Stimulated activated naive CD4-positive, alpha-beta T cell (primary cell): ENCODE data around the gene GYPE.
"Not testable (repeated sequence)": the region's sequence is repeated elsewhere in the genome, so short reads cannot be mapped to it uniquely, and the experiment has no call there.

Experiments used
- DNase-seq, 6 experiments: peaks; one replicate each; lab custom pipeline; 2025; lab: John Stamatoyannopoulos, UW

GYPE gene

DNA sequence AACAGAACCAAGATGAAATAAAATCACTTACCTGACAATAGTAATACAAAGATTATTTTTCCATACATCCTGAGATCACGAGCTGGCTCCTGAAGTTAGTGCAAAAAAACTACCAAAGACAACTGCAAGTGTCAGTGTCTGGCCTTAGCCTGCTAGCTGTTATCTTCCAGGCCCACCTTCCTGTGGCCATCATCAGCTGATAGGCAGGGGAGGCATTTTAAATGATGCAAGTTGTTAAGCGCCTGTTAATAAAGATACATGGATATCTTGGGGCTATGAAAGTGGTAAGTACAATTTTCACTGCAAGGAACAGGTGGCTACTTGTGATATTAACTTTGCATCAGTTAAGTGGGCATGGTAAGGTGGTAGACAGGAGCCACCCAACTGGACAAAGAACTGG is at the start of gene GYPE:
TSS of gene GYPE (minus strand) at position 120 of the 400 bp plus-strand sequence. CDS start at position 68, 52 bp downstream.
- DNase-seq, result not testable (repeated sequence)

- not testable (repeated sequence) for DNase-seq
Measured at GRCh38 chr4:143951458-143951972, 46.2 kb upstream of the GYPE start.

DNA sequence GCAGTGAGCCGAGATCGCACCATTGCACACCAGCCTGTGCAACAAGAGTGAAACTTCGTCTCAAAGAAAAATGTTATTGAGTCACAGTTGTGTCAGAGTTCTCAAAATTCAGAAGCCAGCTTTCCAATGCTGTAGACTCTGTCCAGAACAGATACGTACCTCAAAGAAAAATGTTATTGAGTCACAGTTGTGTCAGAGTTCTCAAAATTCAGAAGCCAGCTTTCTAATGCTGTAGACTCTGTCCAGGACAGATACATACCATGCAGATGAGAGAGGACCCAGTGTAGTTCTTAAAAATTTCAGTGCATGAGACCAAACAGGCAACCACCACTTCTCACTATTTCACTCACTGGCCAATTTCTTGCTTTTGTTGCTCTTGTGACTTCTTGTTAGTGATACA is 45.6 kb upstream of the GYPE start:
- DNase-seq, result not testable (repeated sequence)

DNA sequence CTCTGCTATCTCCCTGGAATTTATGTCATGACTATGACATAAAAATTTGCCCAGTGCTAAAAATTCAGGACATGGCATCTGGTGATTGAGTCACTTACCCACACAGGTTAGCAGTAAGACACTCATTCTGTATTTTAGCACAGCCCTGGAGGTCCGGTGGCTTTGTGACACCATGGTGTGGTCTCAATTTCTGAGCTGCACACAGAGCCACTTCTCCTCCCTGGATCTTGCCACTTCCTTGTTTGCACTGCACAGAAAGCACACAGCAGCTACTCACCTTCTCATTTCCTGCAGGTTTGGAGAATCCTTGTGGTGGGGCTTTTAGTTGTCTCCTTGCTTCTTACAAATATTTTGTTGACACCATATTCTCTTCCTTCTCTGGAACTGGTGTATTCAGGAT is 44.8 kb upstream of the GYPE start:
- not testable (repeated sequence) for DNase-seq

- not testable (repeated sequence) for DNase-seq
Measured at GRCh38 chr4:143947493-143947892, 42.1 kb upstream of the GYPE start.

DNA sequence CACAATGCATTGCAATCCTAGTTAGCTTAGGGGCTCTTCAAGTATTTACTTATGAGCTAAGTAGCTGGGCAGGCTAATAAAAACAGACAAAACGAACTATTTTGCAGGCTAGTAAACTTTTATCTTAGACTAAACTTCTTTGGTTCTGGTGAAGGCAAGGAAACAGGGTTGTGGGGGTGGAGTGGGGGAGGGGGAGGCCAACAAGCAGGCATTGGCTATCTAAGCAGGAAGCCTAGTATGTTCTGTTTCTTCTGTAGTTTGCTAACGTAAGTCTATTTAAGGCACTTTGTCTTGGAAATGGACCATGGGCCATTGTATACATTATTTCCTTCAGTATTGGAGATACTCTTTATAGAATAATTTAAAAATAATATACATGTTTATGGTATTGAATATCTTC is 35.3 kb upstream of the GYPE start:
- not testable (repeated sequence) for DNase-seq

GRCh38 chr4:143939528-143939927 is 34.2 kb upstream of the GYPE start:
- no peak for DNase-seq

GRCh38 chr4:143938890-143939289 is 33.5 kb upstream of the GYPE start:
- DNase-seq, result not testable (repeated sequence)

GRCh38 chr4:143921181-143921580 is 15.8 kb upstream of the GYPE start:
- DNase-seq, result no peak

DNA sequence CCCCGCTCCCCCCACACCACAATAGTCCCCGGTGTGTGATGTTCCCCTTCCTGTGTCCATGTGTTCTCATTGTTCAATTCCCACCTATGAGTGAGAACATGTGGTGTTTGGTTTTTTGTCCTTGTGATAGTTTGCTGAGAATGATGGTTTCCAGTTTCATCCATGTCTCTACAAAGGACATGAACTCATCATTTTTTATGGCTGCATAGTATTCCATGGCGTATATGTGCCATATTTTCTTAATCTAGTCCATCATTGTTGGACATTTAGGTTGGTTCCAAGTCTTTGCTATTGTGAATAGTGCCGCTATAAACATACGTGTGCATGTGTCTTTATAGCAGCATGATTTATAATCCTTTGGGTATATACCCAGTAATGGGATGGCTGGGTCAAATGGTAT is 11.1 kb upstream of the GYPE start:
- not testable (repeated sequence) for DNase-seq

DNA sequence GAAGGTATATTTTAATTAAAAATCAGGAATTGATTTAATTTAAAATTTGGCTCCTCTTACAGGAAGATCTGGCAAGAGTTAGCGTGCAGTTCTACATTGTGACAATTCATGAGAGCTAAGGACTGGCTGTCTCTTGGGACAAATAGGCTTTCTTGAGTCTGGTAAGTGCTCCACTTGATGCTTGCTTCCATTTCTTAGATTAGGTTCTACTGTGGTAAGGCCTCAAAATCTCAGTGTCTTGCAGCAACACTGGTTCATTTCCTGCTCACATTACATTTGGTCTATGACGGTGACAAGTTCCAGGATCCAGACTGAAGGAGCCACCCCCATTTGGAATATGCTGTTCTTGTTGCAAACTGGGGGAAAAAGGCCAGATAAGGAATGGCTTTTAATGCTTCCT is 7.1 kb upstream of the GYPE start:
- DNase-seq, result not testable (repeated sequence)

DNA sequence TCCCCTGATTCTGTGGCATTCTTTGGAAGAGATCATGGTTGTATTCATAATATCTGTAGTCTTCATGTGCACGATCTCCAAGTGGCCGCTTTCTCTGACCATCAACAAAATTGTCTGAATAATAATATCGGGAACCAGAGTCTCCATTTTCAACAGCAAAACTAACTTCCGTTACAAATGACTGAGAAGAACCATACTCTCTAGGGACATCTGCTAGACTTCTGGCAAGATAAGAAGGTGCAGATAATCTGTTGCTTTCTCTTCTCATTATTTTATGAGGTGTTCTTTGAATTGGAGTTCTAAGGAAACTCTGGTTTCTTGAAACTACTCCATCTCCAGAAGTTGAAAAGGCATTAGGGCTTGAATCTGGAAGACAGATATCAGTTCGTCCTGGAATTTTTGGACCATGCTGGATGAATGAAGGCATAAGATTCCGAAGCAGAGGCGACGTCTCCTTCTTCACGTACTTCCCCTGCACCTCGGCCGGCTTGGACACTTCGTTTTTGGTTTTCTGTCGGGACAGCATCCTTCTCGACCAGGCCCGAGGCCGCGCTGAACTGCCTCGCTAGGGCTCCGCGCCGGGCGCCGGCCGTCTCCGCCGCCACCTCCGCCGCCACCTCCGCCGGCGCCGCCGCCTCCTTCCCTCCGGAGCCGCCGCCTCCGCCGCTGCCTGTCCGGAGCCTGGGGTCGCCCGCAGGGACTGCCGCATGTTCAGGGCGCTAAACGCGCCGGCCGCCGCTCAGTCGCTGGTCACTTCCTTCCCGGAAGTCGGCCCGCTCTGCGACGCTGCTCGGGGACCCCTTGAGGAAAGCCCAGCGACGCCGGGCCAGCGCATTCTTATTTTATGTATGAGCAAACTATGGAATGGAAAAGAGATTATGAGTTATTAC is 6.4 kb upstream of the GYPE start:
- peak in 3 of 6 experiments; percentile 1 to 33 (median 28) for DNase-seq

DNA sequence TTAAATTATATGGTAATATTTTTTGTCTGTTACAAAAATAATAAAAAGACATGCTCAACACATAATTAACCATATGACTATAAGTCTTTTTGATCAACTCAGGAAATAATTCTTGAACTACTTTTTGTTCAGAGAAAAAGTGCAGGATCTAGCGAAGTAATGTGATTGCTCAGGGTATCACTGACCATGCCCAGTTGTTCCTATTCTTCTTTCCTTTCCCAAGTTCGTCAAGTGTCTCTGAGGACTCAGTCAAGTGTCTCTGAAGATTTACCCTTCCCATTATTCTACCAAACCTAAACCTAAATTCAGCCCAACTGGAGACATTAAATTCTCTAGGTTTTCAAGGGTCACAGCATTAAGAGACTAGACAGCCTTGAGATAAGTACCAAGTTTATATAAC is 5.5 kb upstream of the GYPE start:
- DNase-seq, result not testable (repeated sequence)

GRCh38 chr4:143907811-143908210 is 2.5 kb upstream of the GYPE start:
- peak in 2 of 6 experiments; percentile 0 to 17 for DNase-seq

DNA sequence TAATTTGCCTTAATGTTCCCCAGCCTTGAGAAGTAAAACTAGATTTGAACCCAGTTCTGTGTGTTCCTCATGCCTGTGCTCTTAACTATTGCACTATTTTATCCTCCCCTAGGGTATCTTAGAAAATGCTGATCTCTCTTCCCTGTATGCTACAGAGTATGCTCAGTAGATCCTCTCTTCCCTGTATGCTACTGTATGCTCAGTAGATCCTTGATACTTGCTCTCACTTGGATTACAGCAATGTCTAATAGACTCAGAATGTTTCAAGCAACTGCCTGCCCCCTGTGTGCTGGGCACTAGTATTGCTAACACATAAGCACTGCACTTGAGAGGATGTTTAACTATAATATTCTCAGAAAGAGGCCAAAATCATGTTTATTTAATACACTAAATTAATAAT is 928 bp downstream of the GYPE start:
- DNase-seq, result not testable (repeated sequence)

DNA sequence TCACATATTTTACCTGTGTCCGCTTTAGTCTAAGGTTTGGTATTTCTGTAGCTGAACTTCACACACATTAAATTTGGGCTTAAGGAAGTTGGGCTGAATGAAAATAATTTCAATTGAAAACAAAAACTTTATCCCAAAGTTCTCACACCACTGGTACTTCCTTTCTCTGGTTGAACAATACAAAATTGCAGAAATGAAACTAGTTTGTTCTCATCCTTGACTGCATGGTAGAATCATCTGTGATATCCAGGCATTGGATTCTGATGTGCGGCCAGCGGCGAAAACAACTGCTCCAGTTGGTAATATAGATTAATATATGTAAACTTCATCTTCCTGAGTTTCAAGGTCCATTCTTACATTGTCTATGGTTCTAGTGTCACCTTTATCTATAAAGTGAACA is 15.0 kb downstream of the GYPE start:
- not testable (repeated sequence) for DNase-seq

- DNase-seq, result not testable (repeated sequence)
Measured at GRCh38 chr4:143888189-143888588, 17.2 kb downstream of the GYPE start.

DNA sequence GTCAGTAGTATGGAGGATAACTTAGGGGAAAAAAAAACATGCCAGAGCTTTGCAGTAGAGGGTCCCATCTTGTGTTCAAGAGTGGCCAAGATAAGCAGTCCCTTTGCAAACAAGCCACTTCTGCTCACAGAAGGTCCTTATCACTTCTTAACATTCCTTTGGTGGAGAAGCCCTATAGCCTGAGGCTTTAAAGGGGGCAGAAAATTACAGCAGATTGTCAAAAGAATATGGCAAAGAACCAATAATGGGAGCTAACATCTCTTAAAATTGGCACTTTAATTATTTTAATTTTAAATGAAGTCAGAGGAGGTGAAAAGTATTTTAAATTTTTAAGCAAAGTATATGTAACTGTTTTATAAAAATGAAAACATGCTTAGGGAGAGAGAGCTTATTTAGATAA is 20.4 kb downstream of the GYPE start:
- DNase-seq, result not testable (repeated sequence)

DNA sequence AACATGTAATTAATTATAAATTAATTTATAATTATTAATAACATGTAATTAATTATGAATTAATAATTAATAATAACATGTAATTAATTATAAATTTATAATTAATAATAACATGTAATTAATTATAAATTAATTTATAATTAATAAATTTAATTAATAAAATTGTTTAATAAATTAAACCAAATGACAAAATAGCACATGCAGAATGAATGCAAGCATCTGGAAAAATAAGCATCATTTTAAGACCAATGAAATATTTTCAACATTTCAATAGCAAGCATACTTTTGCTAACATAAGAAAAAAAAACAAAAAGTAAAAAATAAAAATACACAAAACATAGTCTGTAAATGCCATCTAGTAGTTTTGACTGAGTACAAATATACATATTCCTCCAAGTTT is 21.8 kb downstream of the GYPE start:
- no peak for DNase-seq

GRCh38 chr4:143882892-143883291 is 22.5 kb downstream of the GYPE start:
- DNase-seq, result no peak

GRCh38 chr4:143879561-143879960 is 25.8 kb downstream of the GYPE start:
- not testable (repeated sequence) for DNase-seq

DNA sequence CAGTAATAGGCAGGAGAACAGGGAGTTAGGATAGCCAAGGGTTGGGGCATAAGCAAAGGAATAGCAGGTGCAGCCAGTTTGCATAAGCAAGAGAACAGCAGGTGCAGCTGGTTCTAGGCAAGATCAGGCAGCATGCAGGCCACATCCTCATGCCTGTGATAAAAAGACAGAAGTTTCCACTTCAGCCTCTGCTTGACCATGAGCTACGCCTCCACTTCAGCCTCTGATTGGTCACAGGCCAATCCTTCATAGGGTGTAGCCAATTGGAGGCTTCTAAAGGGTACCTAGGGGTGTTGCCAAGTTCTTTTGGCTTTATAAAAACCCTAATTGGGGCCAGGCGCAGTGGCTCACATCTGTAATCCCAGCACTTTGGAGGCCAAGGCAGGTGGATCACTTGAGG is 30.0 kb downstream of the GYPE start:
- DNase-seq, result not testable (repeated sequence)

DNA sequence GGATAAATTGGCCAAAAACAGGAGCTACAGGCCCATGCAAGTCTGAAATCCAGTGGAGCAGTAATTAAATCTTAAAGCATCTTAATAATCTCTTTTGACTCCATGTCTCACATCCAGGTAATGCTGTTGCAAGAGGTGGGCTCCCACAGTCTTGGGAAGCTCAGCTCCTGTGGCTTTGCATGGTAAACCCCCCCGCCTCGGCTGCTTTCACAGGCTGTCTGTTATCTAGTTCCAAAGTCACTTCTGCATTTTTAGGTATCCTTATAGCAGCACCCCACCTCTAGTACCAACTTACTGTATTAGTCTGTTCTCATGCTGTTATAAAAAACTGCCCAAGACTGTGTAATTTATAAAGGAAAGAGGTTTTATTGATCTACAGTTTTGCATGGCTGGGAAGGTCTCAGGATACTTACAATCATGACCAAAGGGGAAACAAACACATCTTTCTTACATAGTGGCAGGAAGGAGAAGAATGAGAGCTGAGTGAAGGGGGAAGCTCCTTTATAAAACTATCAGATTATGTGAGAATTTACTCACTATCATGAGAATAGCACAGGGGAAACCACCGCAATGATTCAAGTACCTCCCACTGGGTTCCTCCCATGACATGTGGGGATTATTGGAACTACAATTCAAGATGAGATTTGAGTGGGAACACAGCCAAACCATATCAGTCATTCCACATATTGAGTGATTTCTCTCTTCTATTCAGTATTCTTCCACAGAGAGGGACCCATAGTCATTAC is 34.7 kb downstream of the GYPE start:
- not testable (repeated sequence) for DNase-seq
